PFSK-1 (cell line): ENCODE measurements around the gene AGBL3.

ENCODE experiments used
- SIN3A ChIP-seq: IDR thresholded peaks from 2 replicates; pipeline ENCODE4 v1.6.1; 2012; ENCODE audit warnings: mild to moderate bottlenecking, low read length, moderate library complexity, borderline replicate concordance; ENCODE audit not compliant: insufficient read depth
- TF ChIP-seq, protein P1 (sequence below), 2 experiments: IDR thresholded peaks; 2 replicates each; pipeline versions ENCODE4 v1.6.1 to v1.8.0; 2011 to 2012; ENCODE audit warnings: low read depth in 2 of 2, low read length in 2 of 2, control low read depth in 1 of 2, inconsistent platforms in 1 of 2, mild to moderate bottlenecking in 1 of 2, moderate library complexity in 1 of 2; ENCODE audit not compliant: insufficient read depth in 1 of 2

DNA sequence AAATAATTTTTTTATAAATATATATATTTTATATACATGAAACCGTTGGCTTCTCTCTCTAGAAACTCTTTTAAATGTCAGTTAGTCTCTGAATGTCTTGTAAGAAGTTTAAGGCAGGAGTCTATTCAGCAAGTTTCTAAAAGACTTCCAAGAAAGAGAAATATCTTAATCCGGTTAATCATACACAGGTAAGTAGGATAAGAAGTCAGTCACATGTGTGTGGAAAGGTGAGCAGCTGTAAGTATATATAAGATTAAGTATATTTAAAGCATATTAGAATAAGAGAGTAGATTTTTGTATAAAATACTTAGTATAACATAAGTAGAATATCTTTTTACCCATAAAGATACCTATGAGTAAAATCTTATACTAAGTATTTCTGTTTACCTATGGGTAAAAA is 48.9 kb downstream of the AGBL3 start:
- TF ChIP-seq, protein P1, sequence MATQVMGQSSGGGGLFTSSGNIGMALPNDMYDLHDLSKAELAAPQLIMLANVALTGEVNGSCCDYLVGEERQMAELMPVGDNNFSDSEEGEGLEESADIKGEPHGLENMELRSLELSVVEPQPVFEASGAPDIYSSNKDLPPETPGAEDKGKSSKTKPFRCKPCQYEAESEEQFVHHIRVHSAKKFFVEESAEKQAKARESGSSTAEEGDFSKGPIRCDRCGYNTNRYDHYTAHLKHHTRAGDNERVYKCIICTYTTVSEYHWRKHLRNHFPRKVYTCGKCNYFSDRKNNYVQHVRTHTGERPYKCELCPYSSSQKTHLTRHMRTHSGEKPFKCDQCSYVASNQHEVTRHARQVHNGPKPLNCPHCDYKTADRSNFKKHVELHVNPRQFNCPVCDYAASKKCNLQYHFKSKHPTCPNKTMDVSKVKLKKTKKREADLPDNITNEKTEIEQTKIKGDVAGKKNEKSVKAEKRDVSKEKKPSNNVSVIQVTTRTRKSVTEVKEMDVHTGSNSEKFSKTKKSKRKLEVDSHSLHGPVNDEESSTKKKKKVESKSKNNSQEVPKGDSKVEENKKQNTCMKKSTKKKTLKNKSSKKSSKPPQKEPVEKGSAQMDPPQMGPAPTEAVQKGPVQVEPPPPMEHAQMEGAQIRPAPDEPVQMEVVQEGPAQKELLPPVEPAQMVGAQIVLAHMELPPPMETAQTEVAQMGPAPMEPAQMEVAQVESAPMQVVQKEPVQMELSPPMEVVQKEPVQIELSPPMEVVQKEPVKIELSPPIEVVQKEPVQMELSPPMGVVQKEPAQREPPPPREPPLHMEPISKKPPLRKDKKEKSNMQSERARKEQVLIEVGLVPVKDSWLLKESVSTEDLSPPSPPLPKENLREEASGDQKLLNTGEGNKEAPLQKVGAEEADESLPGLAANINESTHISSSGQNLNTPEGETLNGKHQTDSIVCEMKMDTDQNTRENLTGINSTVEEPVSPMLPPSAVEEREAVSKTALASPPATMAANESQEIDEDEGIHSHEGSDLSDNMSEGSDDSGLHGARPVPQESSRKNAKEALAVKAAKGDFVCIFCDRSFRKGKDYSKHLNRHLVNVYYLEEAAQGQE (IDR thresholded peaks at IDR 0.05; ENCODE audit: insufficient read depth in 1 of 2, low read depth in 2 of 2, low read length in 2 of 2) = no peak
- no peak for TF ChIP-seq SIN3A
